Stimulated activated CD8-positive, alpha-beta memory T cell treated with anti-CD3 and anti-CD28 coated beads, Interleukin-7, amount 100 ng/mL, for 24 hours (primary cell): ENCODE measurements around the gene COASY.

Experiments
- DNase-seq: peaks from one replicate; pipeline ENCODE4 v3.0.0-alpha.2; 2020; ENCODE audit warnings: low read depth

Gene COASY

GRCh38 chr17:42613699-42614295 is 51.8 kb downstream of the COASY start:
- DNase-seq: no peak
